ENCODE data around the gene UGT2B28.
"Not testable (repeated sequence)": the region's sequence is repeated elsewhere in the genome, so short reads cannot be mapped to it uniquely, and the experiment has no call there.

UGT2B28 gene

GRCh38 chr4:69321153-69321729, 41.0 kb downstream of the UGT2B28 start:
- no peak for TF ChIP-seq CTCF (IDR thresholded peaks at IDR 0.05; ENCODE audit: low read depth, low read length)
- no peak overlapping the region for H3K4me3 ChIP-seq (ENCODE audit: low read depth, low read length)

- TF ChIP-seq CTCF (IDR thresholded peaks at IDR 0.05; ENCODE audit: low read depth, low read length), result no peak
- no peak overlapping the region for H3K4me3 ChIP-seq (ENCODE audit: low read depth, low read length)
These were observed 41.8 kb downstream of the UGT2B28 start for GRCh38 chr4:69322055-69322454.

GRCh38 chr4:69323284-69323683, 43.0 kb downstream of the UGT2B28 start:
- no peak for TF ChIP-seq CTCF (IDR thresholded peaks at IDR 0.05; ENCODE audit: low read depth, low read length)
- H3K4me3 ChIP-seq (ENCODE audit: low read depth, low read length), result no peak overlapping the region

- H3K4me3 ChIP-seq (ENCODE audit: low read depth, low read length), result no peak overlapping the region
- TF ChIP-seq CTCF (IDR thresholded peaks at IDR 0.05; ENCODE audit: low read depth, low read length), result no peak
These were observed 50.2 kb downstream of the UGT2B28 start for GRCh38 chr4:69330345-69331047.

- not testable (repeated sequence) for H3K4me3 ChIP-seq (ENCODE audit: low read depth, low read length)
These were observed 51.0 kb downstream of the UGT2B28 start for GRCh38 chr4:69331304-69331703.

- H3K4me3 ChIP-seq (ENCODE audit: low read depth, low read length), result not testable (repeated sequence)
These were observed 55.2 kb downstream of the UGT2B28 start for GRCh38 chr4:69335485-69335884.

- not testable (repeated sequence) for H3K4me3 ChIP-seq (ENCODE audit: low read depth, low read length)
These were observed 62.8 kb downstream of the UGT2B28 start for GRCh38 chr4:69343114-69343513.

GRCh38 chr4:69343558-69344420, 63.5 kb downstream of the UGT2B28 start:
- H3K4me3 ChIP-seq (ENCODE audit: low read depth, low read length), result not testable (repeated sequence)
